Smooth muscle cell (in vitro differentiated cells): ENCODE data around the gene PDE4D. TPM values are rescaled to one million over a fixed set of nuclear protein-coding genes. Genes with fewer than 3 reads are reported as not detected.
A peak's percentile ranks its signal among the peaks of the same experiment; 100 is the strongest.

Experiments
- DNase-seq: peaks from one replicate; lab custom pipeline; 2025; ENCODE audit not compliant: unreplicated experiment; lab: John Stamatoyannopoulos, UW
- H2AFZ ChIP-seq: fragments of 200-600 bp; sonication (generic); 2 replicates; pipeline ENCODE4 v1.6.0; 2016; ENCODE audit warnings: antibody characterized with exemption, low read depth, mild to moderate bottlenecking
- H3F3A ChIP-seq: fragments of 200-600 bp; sonication (generic); 2 replicates; pipeline ENCODE4 v1.6.0; 2017; ENCODE audit warnings: antibody characterized with exemption, low read depth
- H3K27ac ChIP-seq: fragments of 200-600 bp; sonication (generic); 2 replicates; pipeline ENCODE4 v1.5.1; 2016; ENCODE audit warnings: low read depth, mild to moderate bottlenecking
- H3K27me3 ChIP-seq: fragments of 200-600 bp; sonication (generic); 2 replicates; pipeline ENCODE4 v1.6.1; 2016; ENCODE audit warnings: low read depth, mild to moderate bottlenecking
- H3K36me3 ChIP-seq: fragments of 200-600 bp; sonication (generic); 2 replicates; pipeline ENCODE4 v1.5.1; 2016; ENCODE audit warnings: low read depth
- H3K4me1 ChIP-seq: fragments of 200-600 bp; sonication (generic); 2 replicates; pipeline ENCODE4 v1.5.1; 2016; ENCODE audit warnings: low read depth
- H3K4me2 ChIP-seq: fragments of 200-600 bp; sonication (generic); 2 replicates; pipeline ENCODE4 v1.6.0; 2016; ENCODE audit warnings: mild to moderate bottlenecking
- H3K4me3 ChIP-seq: fragments of 200-600 bp; sonication (generic); 2 replicates; pipeline ENCODE4 v1.5.1; 2016; ENCODE audit warnings: mild to moderate bottlenecking
- H3K79me2 ChIP-seq: fragments of 200-600 bp; sonication (generic); 2 replicates; pipeline ENCODE4 v1.6.0; 2016; ENCODE audit warnings: low read depth, mild to moderate bottlenecking
- H3K9ac ChIP-seq: fragments of 200-600 bp; sonication (generic); 2 replicates; pipeline ENCODE4 v1.6.0; 2016; ENCODE audit warnings: low read depth
- H3K9me3 ChIP-seq: fragments of 200-600 bp; sonication (generic); replicated peaks from 2 replicates; pipeline ENCODE4 v1.5.1; 2016; ENCODE audit warnings: low read depth
- H4K20me1 ChIP-seq: fragments of 200-600 bp; sonication (generic); 2 replicates; pipeline ENCODE4 v1.6.0; 2016; ENCODE audit warnings: low read depth
- WGBS: methylation state at CpG from one replicate; pipeline ENCODE4 v1.1.7; 2016; ENCODE audit warnings: low lambda C conversion rate; 5-methylcytosine and 5-hydroxymethylcytosine counted together
- polyA plus RNA-seq: library from polyadenylated mRNA; unstranded; fragments of >200 nt; fragmentation: Nextera tagmentation; extraction: Ambion mirVana; gene quantifications from 2 replicates; pipeline ENCODE4 v1.2.1, GENCODE V29; 2016
- total RNA-seq: library from RNA; depleted of rRNA; stranded (reverse); fragments of >200 nt; gene quantifications from 2 replicates; pipeline ENCODE4 v1.2.3, GENCODE V29; 2014
- TF ChIP-seq, protein P1 (sequence below): fragments of 200-600 bp; sonication (generic); IDR thresholded peaks from 2 replicates; pipeline ENCODE4 v1.5.1; 2017; ENCODE audit warnings: borderline replicate concordance, mild to moderate bottlenecking, antibody characterized with exemption; ENCODE audit not compliant: insufficient read depth, poor library complexity, severe bottlenecking

PDE4D gene
- total and polyA plus RNA-seq, 2 experiments from 2014 or later, result 16.4 to 61.0 TPM

DNA sequence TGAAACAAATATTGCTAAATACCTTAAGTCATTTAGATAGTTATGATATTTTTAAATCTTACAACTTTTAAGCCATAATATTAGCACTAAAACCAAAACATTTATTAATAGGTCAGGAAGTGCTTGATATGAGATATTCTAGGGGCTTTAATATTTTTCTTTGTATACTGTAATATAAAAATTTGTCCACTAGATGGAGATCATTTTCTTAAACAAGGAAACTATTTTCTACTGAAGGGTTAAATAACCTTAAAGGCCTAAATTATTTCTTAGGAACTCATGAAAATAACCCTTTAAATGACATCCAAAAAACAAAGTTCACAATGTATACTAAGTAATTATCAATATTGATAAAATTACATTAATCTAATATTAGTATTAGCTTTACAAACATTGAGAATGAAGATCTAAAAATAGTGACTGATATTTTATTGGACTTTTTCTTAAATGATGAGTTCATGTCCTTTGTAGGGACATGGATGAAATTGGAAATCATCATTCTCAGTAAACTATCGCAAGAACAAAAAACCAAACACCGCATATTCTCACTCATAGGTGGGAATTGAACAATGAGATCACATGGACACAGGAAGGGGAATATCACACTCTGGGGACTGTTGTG is 675.0 kb downstream of the PDE4D start:
- H3K4me2 ChIP-seq, result peak overlapping the region; percentile 6

DNA sequence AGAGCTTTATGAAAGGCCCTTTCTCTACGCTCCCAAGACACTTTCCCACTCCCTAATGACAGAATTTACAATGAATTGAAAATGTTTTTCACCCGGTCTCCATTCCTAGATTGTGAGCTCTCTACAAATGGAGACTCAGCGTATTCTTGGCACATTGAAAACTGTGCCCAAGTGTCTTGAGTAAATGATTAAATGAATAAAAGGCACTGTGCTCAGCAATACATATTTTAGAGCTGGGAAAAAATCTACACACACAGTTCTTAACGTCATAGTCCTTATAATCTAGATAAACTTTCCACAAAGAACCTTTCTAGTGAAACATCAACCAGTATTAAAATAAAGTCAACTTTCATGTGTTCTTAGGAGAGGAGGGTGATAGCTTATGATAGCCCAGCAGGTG is 676.7 kb downstream of the PDE4D start:
- H3K9ac ChIP-seq, result no peak overlapping the region
- 80% methylated on average over 4 of the region's 4 CpGs for WGBS

More for the DNA sequence above, 675.0 kb downstream of the PDE4D start:
- Histone ChIP-seq H2AFZ (no peak overlapping the region), H4K20me1 (peaks cover 4% of the 10 kb centered on the region), H3K27me3 (no peaks in the 10 kb centered on the region), H3F3A (no peaks in the 10 kb centered on the region), H3K36me3 (no peaks in the 10 kb centered on the region), H3K4me1 (peaks cover 2% of the 10 kb centered on the region), H3K9ac (no peak overlapping the region), H3K9me3 (no peaks in the 10 kb centered on the region), H3K4me3 (no peak overlapping the region), H3K27ac (no peak overlapping the region), H3K79me2 (no peaks in the 10 kb centered on the region)
- 92% methylated on average over 2 of the region's 2 CpGs for WGBS
- DNase-seq, result no peak
- TF ChIP-seq, protein P1, sequence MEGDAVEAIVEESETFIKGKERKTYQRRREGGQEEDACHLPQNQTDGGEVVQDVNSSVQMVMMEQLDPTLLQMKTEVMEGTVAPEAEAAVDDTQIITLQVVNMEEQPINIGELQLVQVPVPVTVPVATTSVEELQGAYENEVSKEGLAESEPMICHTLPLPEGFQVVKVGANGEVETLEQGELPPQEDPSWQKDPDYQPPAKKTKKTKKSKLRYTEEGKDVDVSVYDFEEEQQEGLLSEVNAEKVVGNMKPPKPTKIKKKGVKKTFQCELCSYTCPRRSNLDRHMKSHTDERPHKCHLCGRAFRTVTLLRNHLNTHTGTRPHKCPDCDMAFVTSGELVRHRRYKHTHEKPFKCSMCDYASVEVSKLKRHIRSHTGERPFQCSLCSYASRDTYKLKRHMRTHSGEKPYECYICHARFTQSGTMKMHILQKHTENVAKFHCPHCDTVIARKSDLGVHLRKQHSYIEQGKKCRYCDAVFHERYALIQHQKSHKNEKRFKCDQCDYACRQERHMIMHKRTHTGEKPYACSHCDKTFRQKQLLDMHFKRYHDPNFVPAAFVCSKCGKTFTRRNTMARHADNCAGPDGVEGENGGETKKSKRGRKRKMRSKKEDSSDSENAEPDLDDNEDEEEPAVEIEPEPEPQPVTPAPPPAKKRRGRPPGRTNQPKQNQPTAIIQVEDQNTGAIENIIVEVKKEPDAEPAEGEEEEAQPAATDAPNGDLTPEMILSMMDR, result peak; percentile 51

DNA sequence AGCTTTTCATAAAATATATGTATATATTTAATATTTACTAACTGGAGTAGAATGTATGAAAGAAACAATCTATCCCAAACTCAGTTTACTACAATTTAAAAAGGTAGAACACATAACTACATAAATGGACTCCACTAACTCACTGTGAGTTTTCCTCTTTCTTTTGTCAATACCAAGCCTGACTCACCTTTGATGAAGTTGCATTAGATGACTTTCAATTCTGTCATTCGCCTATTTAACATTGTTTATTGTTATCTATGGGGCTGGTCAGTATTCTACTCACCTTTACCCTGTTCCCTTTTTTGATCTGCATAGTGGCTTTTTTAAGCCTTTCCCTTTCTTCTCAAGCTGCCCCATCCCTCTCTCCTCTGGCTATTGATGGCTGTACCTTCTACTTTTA is 680.9 kb downstream of the PDE4D start:
- no peaks in the 10 kb centered on the region for H3K4me1 ChIP-seq
- H3K27me3 ChIP-seq, result no peaks in the 10 kb centered on the region
- DNase-seq, result no peak
- H3K9ac ChIP-seq, result no peak overlapping the region
- no peak overlapping the region for H3K27ac ChIP-seq
- peaks cover 3% of the 10 kb centered on the region for H3F3A ChIP-seq
- TF ChIP-seq, protein P1, result no peak
- no peaks in the 10 kb centered on the region for H3K36me3 ChIP-seq
- WGBS, result 97% methylated on average over 1 of the region's 1 CpG
- H3K4me2 ChIP-seq, result no peak overlapping the region
- H3K79me2 ChIP-seq, result no peaks in the 10 kb centered on the region
- H3K4me3 ChIP-seq, result no peak overlapping the region
- no peaks in the 10 kb centered on the region for H3K9me3 ChIP-seq
- no peaks in the 10 kb centered on the region for H4K20me1 ChIP-seq
- H2AFZ ChIP-seq, result no peak overlapping the region

More for the DNA sequence above, 676.7 kb downstream of the PDE4D start:
- Histone ChIP-seq H3F3A (no peaks in the 10 kb centered on the region), H3K4me1 (peaks cover 2% of the 10 kb centered on the region), H3K9me3 (no peaks in the 10 kb centered on the region), H3K4me2 (no peak overlapping the region), H2AFZ (no peak overlapping the region), H4K20me1 (no peaks in the 10 kb centered on the region), H3K27ac (no peak overlapping the region), H3K4me3 (no peak overlapping the region), H3K79me2 (no peaks in the 10 kb centered on the region), H3K27me3 (no peaks in the 10 kb centered on the region), H3K36me3 (no peaks in the 10 kb centered on the region)
- TF ChIP-seq, protein P1, result no peak
- DNase-seq, result no peak
